SH-SY5Y (cell line): ENCODE results near the gene CNNM3.
A peak's percentile ranks its signal among the peaks of the same experiment; 100 is the strongest.

Experiments
- GATA2 ChIP-seq: IDR thresholded peaks from 2 replicates; pipeline ENCODE4 v1.6.1; 2011; ENCODE audit warnings: mild to moderate bottlenecking, low read depth, low read length
- GATA3 ChIP-seq: IDR thresholded peaks from 2 replicates; pipeline ENCODE4 v1.6.1; 2011; ENCODE audit warnings: low read depth, mild to moderate bottlenecking, low read length, moderate library complexity

Gene CNNM3

DNA sequence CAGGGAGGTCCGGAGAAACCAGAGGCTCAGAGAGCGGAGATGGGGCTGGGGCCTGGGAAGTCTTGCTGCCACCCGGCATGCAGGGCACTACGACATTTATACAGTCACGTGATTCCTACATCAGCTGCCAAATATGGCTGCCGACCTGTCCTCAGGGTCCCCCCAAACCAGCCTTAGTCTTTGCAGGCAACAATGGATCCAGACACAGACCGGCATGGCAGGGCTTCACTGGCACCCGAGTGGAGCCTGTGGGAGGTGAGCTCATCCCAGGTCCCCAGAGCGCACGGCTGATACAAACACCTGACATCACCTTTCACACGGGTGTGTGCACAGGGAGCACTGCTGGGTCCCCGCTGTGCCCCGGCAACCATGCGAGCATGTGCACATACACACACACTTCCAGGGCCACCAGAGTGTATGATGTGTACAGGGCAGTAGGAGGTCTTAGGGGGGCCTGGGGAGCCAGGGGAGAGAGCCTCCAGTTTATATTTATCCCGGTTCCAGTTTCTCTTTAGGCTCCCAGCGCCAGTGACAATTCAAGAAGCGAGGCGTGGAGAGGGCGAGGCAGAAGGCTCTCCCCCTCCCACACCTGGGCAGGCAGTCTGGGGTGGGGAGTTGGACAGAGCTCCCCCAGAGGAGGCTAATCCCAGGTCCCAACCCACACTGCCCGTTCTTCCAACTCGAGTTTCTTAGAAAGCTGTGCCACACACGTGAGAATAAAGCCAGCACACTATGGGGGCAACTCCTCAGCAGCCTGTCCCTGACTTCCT is 51.1 kb downstream of the CNNM3 start:
- no peak for TF ChIP-seq GATA2
- no peak for TF ChIP-seq GATA3

DNA sequence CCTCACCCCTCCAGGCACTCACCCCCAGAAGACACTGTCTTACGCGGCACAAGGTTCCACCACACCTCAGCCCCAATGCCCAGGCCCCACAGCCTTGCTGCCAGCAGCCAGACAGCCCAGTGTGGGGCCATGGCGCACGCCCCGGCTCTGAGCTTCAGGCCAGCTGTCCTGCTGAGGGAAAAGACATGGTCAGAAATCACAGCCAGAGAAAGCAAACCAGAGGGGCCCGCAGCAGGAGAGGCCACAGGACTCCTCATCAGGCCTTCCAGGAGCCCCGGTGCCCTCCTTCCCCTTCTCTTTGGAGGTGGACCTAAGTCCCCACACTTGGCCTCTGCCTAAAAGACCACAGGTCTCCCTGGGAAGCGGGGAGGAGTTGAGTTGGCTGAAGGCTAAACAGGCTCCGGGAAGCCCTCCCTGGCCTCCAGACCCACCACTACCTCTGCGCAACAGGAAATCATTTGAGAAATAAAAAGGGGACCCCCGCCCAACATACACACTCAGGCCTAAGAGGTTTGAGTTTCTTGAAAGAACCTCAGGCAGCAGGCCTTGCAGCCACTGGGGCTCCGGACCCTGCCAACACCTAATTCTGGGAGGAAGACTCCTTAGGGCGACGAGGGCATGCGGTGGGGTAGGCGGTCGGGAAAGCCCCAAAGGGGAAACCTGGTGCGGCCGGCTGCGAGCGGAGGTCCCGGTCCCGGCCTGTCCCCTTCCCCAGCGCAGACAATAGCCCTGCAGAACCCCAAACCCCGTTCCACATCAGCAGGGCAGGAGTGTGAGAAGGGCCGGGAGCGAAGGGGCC is 51.9 kb downstream of the CNNM3 start:
- TF ChIP-seq GATA2, result no peak
- no peak for TF ChIP-seq GATA3

DNA sequence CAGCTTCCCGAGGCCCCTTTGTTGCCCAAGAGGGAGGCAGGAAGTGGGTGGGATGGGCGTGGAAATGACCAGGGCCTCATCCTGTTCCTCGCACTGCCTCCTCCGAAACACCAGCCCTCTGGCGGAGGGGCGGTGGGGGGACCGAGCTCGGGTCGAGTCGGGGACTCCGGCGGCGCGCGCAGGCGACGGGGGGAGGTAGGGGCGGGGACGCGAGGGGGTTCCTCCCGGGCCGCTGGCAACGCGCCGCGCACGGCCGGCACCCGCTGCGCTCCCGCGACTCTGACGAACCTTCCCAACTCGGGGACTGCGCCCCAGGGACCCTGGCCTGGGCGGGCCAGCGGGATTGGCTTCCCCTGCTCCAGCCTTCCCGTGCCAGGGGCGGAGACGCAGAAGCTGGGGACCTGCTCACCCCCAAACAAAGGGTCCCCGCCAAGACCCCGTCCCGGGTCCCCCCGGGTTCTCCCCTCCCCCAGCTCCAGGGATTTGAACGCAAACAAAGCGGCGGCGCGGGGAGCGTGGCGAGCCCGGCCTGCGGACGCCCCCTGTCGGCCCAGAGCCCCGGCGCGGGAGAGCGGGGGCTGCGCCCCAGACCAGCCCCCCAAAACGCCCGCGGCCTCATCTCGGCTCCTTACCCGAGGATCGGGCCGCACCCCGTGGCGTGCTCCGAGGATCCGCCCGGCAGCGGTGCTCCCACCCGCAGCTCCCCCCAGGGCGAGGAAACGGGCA is 52.6 kb downstream of the CNNM3 start:
- TF ChIP-seq GATA3 (no peak), GATA2 (no peak)

DNA sequence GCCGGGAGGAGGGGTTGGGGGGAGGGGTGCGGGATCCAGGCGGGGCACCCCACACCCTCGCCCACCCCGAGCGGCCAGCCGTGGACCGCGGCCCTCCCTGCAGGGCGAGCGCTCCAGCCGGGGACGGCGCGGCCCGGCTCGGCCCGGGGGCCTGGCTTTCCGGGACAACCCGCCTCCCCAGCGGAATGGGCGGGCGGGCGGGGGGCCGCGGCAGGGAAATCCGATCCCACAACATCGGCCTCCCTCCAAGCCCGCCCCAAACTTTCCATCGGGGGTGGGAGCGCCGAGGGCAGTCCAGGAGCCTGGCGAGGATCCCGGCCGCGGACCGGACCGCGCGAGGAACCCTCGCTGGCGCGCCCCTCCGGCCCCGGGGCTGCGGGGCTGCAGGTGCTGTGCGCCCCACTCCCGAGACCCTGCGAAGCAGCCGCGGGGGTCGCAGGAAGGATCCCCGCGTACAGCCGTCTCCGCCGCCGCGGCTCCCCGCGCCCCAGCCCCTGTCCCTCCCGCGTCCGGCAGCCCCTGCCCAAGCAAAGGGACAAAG is 53.3 kb downstream of the CNNM3 start:
- TF ChIP-seq GATA3, result no peak
- no peak for TF ChIP-seq GATA2

DNA sequence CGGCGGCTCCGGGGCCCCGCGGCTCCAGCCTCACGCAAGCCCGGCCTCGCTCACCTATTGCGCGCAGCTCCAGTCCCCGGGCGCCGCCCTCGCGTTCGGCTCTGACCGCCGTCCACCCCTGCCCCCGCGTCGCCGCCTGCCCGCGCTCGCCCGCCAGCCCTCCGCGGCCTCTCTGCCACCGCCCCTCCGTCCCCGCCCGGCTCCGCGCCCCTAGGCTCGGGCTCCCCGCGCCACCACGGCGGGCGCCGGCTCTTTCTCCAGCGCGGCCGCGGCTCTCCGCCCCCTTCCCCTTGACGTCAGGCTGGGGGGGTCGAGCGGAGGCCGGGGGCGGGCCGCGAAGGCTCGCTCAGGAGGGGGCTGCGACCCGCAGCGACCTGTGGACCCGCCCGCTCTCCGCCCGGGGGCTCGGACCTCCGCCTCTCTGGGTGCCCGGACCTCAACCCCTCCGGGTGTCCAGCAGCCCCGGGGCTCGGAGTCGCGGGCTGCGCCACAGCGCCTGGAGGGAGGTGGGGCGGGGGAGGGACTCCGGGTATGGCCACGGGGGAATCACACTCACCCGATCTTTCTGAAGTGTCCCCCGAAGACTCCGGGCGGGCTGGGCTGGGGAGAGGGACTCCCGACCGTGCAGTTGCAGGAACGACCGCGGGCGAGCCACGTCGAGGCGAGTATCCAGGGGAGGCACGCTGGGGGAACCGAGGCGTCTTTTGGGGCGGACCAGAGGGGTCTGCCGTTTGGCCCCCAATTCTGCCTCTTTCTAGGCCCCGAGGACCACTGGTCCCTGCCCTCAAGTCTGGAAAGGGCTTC is 54.0 kb downstream of the CNNM3 start, which contains the start of gene SEMA4C:
Gene SEMA4C (minus strand): TSS at position 259 of the 804 bp plus-strand sequence. CDS start 2,194 bp downstream, outside the sequence.
- TF ChIP-seq GATA2, result no peak
- no peak for TF ChIP-seq GATA3

DNA sequence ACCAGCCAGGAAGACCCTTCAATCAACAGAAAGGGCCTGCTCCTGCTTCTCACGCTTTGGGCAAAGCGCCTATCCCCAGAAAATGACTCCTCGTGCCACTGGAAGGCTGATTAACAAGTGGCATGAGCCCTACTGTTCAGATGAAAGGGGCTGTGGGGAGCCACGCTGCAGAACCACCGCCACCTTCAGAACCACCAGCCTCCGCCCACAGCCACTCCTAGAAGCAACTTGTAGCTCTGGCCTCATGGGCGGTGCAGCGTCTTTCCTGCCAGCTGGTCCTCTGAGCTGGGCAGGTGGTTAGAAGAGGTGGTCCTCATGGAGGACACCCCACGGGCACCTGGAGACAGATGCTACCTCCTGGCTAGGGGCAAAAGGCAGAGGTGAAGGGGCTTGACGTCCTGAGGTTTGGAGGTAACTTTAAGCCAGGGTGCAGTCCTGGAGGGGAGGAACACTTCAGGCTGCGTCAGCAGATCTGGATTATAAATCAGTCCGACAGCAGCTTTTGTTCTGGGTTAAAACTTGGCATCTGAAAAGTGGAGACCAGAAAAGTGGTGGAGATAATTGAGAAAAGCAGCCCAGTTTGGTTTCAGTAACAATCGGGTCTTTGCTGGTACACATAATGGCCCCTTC is 54.7 kb downstream of the CNNM3 start:
- TF ChIP-seq GATA3, result no peak
- no peak for TF ChIP-seq GATA2

DNA sequence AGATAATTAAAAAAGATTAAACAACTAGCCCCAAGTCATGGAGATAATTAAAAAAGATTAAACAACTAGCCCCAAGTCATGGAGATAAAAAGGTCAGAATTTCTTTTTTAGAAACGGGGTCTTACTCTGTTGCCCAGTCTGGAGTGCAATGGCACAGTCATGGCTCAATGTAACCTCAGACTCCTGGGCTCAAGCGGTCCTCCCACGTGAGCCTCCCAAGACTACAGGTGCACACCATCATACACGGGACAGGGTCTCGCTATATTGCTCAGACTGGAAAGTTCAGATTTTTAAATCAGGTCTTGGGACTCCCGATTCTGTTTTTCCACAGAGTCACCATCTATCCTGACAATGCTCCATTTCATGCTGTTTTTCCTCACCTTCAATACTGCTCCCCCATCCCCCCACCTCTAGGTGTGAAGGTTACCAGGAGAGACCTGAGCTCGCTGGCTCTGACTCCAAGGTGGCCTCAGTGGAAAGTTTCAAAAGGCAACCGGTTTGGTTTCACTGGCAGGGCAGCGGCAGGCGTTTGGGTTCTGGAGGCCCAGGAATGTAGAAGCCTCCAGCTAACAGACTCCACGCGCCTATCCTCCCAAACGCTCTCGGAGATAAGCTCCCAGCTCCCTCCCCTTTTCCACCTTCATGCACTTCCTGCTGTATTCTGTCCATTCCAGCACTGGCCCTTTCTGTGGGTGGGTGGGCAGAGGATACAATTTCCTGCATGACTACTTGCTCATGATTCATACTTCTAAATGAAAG is 56.7 kb downstream of the CNNM3 start:
- no peak for TF ChIP-seq GATA3
- no peak for TF ChIP-seq GATA2

DNA sequence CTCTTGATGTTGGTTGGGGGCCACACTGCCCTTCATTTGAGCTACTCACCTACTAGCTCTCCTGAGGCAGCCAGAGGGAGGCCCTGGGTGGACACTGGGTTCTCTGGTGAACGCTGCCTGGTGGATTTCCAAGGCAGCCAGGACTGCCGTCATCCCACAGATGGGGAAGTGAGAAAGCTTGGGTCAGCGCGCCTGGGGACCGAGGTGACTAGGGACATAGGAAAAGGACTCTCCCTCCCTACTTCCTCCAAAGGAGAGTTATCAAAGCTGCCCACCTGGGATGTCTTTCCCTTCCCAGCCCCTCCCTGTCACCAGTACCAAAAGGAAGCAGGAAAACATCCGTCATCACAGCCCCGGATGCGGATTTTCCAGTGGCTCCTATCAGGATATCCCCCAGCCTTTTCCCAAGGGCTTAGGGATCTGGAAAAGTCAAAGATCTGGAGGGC is 57.6 kb downstream of the CNNM3 start:
- TF ChIP-seq GATA3 (no peak), GATA2 (no peak)

DNA sequence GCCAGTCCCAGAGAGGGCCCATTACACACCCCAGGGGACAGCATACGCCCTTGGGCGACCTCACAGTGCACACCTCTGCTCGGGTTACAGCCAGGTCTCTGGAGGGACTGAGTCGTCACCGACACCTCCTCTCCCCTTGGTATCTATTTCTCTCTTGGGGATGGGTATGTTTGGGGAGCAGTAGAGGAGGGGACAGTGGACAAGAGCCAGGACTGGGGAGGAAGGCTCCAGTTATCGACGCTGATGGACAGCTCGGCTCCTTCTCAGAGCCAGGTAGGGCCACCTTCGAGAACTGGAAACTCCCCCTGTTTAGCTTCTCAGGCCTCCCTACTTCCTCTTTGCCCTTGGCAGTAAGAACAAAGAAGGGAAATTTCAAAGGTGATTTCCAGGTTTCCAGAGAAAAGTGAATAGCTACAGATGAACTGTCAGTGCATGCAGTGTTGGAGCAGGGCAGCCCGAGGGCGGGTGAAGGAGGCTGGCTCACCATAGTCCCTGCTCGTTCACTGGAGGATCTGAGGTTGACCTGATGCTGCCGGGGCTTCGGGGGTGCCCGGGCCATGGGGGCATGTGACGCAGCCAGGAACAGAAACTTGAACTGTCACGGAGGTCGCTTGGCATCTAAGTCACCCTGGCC is 58.2 kb downstream of the CNNM3 start:
- no peak for TF ChIP-seq GATA3
- no peak for TF ChIP-seq GATA2

DNA sequence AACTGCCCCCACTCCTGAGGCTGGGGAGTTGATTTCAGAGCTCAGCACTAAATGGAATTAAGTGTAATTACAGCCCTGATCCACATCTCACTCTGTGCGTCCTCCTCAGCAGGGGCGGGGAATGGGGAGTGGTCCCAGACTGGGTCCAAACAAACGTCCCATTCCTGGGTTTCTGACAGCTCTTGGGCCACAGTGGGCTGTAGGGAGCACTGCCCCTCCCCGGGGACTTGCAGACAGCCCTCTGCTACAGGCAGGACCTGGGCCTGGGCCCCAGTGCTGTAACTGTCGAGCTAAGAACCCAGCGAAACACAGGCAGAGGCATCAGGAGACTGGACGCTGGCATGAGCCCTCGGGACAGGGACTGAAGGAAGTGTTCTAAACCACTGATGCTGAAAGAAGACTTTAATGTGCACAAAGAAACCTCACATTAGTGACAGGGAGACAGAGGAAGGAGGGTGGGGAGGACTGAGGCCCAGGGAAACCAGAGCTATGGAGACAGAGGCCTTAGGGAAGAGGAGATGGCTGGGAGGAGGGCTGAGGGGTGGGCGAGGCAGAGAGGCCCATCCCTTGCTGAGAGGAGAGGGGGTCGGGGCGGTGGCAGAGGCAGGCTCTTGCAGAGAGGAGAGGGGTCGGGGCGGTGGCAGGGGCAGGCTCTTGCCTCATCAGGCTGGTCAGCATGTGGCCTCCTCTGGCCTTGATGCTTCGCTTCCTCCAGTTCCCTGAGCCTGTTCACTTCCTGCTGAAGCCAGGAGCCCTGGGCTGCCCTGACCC is 59.6 kb downstream of the CNNM3 start:
- TF ChIP-seq GATA2 (peak; percentile 85), GATA3 (no peak)

DNA sequence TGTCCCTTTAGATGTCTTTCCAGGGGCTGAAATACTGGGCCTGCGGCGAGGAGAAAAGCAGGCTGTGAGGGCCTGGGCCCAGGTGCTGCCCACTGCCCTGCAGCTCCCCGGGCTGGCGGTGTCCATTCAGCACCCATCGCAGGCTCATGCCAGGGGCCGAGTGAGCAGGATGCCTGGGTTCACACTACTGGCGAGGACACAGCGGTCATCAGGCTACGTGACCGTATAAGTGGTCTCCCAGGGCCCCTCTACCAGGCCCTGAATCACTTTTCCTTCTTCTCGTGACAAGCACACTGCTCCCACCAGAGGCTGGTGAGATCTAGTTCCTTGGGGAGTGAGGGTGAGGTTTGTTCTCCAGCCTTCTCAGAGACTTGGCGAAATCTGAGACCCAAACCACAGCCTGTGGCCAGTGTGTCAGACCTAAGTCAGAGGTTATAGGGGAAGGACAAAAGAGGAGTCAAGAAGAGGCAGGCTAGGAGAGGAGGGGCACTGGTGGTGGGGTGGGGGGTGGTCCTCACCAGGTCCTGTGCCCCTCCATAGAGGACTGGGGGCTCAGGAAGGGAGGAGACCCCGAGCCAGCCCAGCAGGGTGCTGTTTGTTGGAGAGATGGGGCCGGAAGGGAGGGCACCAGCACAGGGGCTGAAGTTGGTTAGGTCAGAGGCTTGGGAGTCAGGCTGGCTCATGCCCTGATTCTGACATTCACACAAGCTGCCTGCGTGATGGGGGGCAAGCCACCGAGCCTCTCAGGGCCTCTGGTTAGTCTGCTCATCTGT is 60.4 kb downstream of the CNNM3 start:
- no peak for TF ChIP-seq GATA3
- no peak for TF ChIP-seq GATA2
